GM12878 (cell line): ENCODE measurements around the gene TICRR.

ENCODE experiments used
- BMI1 ChIP-seq: fragments of 450-650 bp; IDR thresholded peaks from 2 replicates; pipeline ENCODE4 v1.6.1; 2016; ENCODE audit warnings: mild to moderate bottlenecking, moderate library complexity, borderline replicate concordance
- CEBPB ChIP-seq, 2 experiments: fragments of 150-350 bp in 1 of 2; IDR thresholded peaks; 2 replicates each; pipeline ENCODE4 v1.6.1; 2012 to 2014; ENCODE audit warnings: low read depth in 2 of 2, low read length in 2 of 2, borderline replicate concordance in 1 of 2, inconsistent platforms in 1 of 2
- E4F1 ChIP-seq: fragments of 450-650 bp; IDR thresholded peaks from 2 replicates; pipeline ENCODE4 v1.6.1; 2018; ENCODE audit warnings: borderline replicate concordance, mild to moderate bottlenecking; ENCODE audit not compliant: partially characterized antibody
- KDM1A ChIP-seq: fragments of 200-600 bp; sonication (generic); IDR thresholded peaks from 2 replicates; pipeline ENCODE4 v1.6.1; 2016; ENCODE audit warnings: borderline replicate concordance
- NFYB ChIP-seq: IDR thresholded peaks from 2 replicates; pipeline ENCODE4 v1.6.1; 2011; ENCODE audit warnings: low read depth, mild to moderate bottlenecking, low read length, improper control_type of control experiment, moderate library complexity; ENCODE audit not compliant: insufficient read depth
- POLR2A ChIP-seq: IDR thresholded peaks from 2 replicates; pipeline ENCODE4 v1.6.1; 2011; ENCODE audit warnings: low read depth, mild to moderate bottlenecking, low read length
- POLR2AphosphoS5 ChIP-seq: IDR thresholded peaks from 2 replicates; pipeline ENCODE4 v1.6.1; 2011; ENCODE audit warnings: mild to moderate bottlenecking, low read length, inconsistent platforms
- USF2 ChIP-seq: IDR thresholded peaks from 2 replicates; pipeline ENCODE4 v1.6.1; 2011; ENCODE audit warnings: low read depth, low read length, improper control_type of control experiment, borderline replicate concordance
- TF ChIP-seq, protein P1 (sequence below), 3 experiments: IDR thresholded peaks in 2 of 3; conservative IDR thresholded peaks in 1 of 3; 2 replicates each; pipeline ENCODE4 v1.5.1; 2011; ENCODE audit warnings: low read depth in 3 of 3, low read length in 3 of 3, mild to moderate bottlenecking in 3 of 3, control low read depth in 2 of 3, moderate library complexity in 2 of 3, inconsistent platforms in 1 of 3, mixed read lengths in 1 of 3; ENCODE audit not compliant: control insufficient read depth in 2 of 3, insufficient read depth in 1 of 3; ENCODE audit errors: extremely low read depth in 1 of 3
- TF ChIP-seq, protein P2 (sequence below): fragments of 450-650 bp; IDR thresholded peaks from 2 replicates; pipeline ENCODE4 v1.6.1; 2017; ENCODE audit warnings: low read depth, mild to moderate bottlenecking, moderate library complexity

GRCh38 chr15:89666184-89666857 lies 91.1 kb downstream of the TICRR start:
- TF ChIP-seq POLR2A (no peak), POLR2AphosphoS5 (no peak), KDM1A (no peak), BMI1 (no peak), NFYB (no peak), CEBPB (IDR thresholded peaks at IDR 0.05; ENCODE audit: borderline replicate concordance in 1 of 2, low read depth in 2 of 2, low read length in 2 of 2) (no peak), E4F1 (no peak), USF2 (no peak)
- TF ChIP-seq, protein P1, sequence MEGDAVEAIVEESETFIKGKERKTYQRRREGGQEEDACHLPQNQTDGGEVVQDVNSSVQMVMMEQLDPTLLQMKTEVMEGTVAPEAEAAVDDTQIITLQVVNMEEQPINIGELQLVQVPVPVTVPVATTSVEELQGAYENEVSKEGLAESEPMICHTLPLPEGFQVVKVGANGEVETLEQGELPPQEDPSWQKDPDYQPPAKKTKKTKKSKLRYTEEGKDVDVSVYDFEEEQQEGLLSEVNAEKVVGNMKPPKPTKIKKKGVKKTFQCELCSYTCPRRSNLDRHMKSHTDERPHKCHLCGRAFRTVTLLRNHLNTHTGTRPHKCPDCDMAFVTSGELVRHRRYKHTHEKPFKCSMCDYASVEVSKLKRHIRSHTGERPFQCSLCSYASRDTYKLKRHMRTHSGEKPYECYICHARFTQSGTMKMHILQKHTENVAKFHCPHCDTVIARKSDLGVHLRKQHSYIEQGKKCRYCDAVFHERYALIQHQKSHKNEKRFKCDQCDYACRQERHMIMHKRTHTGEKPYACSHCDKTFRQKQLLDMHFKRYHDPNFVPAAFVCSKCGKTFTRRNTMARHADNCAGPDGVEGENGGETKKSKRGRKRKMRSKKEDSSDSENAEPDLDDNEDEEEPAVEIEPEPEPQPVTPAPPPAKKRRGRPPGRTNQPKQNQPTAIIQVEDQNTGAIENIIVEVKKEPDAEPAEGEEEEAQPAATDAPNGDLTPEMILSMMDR (IDR thresholded peaks at IDR 0.05 in 2 of 3, conservative IDR thresholded peaks at IDR 0.05 in 1 of 3; ENCODE audit: control insufficient read depth in 2 of 3, extremely low read depth in 1 of 3, insufficient read depth in 1 of 3, low read depth in 3 of 3, low read length in 3 of 3), result no peak
- TF ChIP-seq, protein P2, sequence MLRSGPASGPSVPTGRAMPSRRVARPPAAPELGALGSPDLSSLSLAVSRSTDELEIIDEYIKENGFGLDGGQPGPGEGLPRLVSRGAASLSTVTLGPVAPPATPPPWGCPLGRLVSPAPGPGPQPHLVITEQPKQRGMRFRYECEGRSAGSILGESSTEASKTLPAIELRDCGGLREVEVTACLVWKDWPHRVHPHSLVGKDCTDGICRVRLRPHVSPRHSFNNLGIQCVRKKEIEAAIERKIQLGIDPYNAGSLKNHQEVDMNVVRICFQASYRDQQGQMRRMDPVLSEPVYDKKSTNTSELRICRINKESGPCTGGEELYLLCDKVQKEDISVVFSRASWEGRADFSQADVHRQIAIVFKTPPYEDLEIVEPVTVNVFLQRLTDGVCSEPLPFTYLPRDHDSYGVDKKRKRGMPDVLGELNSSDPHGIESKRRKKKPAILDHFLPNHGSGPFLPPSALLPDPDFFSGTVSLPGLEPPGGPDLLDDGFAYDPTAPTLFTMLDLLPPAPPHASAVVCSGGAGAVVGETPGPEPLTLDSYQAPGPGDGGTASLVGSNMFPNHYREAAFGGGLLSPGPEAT, result no peak
